ENCODE data around the gene LDLR. TPM values are rescaled to one million over a fixed set of nuclear protein-coding genes. Genes with fewer than 3 reads are reported as not detected.
A peak's percentile ranks its signal among the peaks of the same experiment; 100 is the strongest.
"Not testable (repeated sequence)": the region's sequence is repeated elsewhere in the genome, so short reads cannot be mapped to it uniquely, and the experiment has no call there.

Gene LDLR
- total RNA-seq, 2 experiments from 2014 or later, result 93.0 to 97.1 TPM

GRCh38 chr19:11059511-11060358 lies 29.5 kb upstream of the LDLR start:
- H3K4me3 Mint-ChIP-seq, result no peak overlapping the region
- POLR2A ChIA-PET, result no interaction called here
- DNase-seq, result no peak
- no peaks in the 10 kb centered on the region for H3K4me1 Mint-ChIP-seq
- no peaks in the 10 kb centered on the region for H3K9me3 Mint-ChIP-seq
- H3K36me3 Mint-ChIP-seq (ENCODE audit: low read depth), result peaks cover 6% of the 10 kb centered on the region
- H3K27ac Mint-ChIP-seq, result no peak overlapping the region
- CTCF ChIA-PET, result no interaction called here
- H3K27me3 Mint-ChIP-seq, result no peaks in the 10 kb centered on the region

GRCh38 chr19:11061952-11062351 lies 27.3 kb upstream of the LDLR start:
- Mint-ChIP-seq H3K27me3 (no peaks in the 10 kb centered on the region), H3K4me1 (no peaks in the 10 kb centered on the region), H3K27ac (peak overlapping the region; percentile 19), H3K4me3 (no peak overlapping the region), H3K9me3 (no peaks in the 10 kb centered on the region), H3K36me3 (ENCODE audit: low read depth) (peaks cover 17% of the 10 kb centered on the region)
- ChIA-PET CTCF (interaction anchor here (1.3 kb wide), 1 partner anchor 90 kb away, joined by 5 read pairs; no protein-coding TSS in a partner anchor), POLR2A (no interaction called here)
- no peak for DNase-seq

- DNase-seq, result no peak
- peaks cover 24% of the 10 kb centered on the region for H3K36me3 Mint-ChIP-seq (ENCODE audit: low read depth)
- POLR2A ChIA-PET, result interaction anchor here (0.6 kb wide), 1 partner anchor 105 kb away, joined by 4 read pairs; no protein-coding TSS in a partner anchor
Observed at GRCh38 chr19:11063434-11063833, 25.8 kb upstream of the LDLR start.

GRCh38 chr19:11064831-11065303 lies 24.4 kb upstream of the LDLR start:
- ChIA-PET POLR2A (no interaction called here), CTCF (interaction anchor here (0.8 to 1.1 kb wide), 2 partner anchors 15 to 142 kb away, joined by 3 read pairs; no protein-coding TSS in a partner anchor)
- no peak overlapping the region for H3K27ac Mint-ChIP-seq

More at GRCh38 chr19:11063434-11063833, 25.8 kb upstream of the LDLR start:
- Mint-ChIP-seq H3K4me3 (no peak overlapping the region), H3K27me3 (no peaks in the 10 kb centered on the region), H3K4me1 (no peaks in the 10 kb centered on the region), H3K27ac (no peak overlapping the region), H3K9me3 (no peaks in the 10 kb centered on the region)
- CTCF ChIA-PET, result interaction anchor here (1.1 to 1.3 kb wide), 3 partner anchors 16 to 184 kb away, joined by 3 to 5 read pairs (median 3); no protein-coding TSS in a partner anchor

GRCh38 chr19:11066326-11066725 lies 22.9 kb upstream of the LDLR start:
- ChIA-PET CTCF (interaction anchor here (0.5 to 1.3 kb wide), 3 partner anchors 31 to 1093 kb away, joined by 3 read pairs; no protein-coding TSS in a partner anchor), POLR2A (no interaction called here)
- Mint-ChIP-seq H3K27ac (no peak overlapping the region), H3K4me3 (no peak overlapping the region), H3K36me3 (ENCODE audit: low read depth) (peaks cover 22% of the 10 kb centered on the region), H3K4me1 (peaks cover 6% of the 10 kb centered on the region), H3K9me3 (no peaks in the 10 kb centered on the region), H3K27me3 (no peaks in the 10 kb centered on the region)
- no peak for DNase-seq

More at GRCh38 chr19:11064831-11065303, 24.4 kb upstream of the LDLR start:
- peaks cover 6% of the 10 kb centered on the region for H3K4me1 Mint-ChIP-seq
- peaks cover 24% of the 10 kb centered on the region for H3K36me3 Mint-ChIP-seq (ENCODE audit: low read depth)
- H3K4me3 Mint-ChIP-seq, result no peak overlapping the region
- no peak for DNase-seq
- H3K27me3 Mint-ChIP-seq, result no peaks in the 10 kb centered on the region
- H3K9me3 Mint-ChIP-seq, result no peaks in the 10 kb centered on the region

GRCh38 chr19:11067356-11068113 lies 21.7 kb upstream of the LDLR start:
- POLR2A ChIA-PET, result interaction anchor here (0.6 kb wide), 1 partner anchor 50 kb away, joined by 7 read pairs; no protein-coding TSS in a partner anchor
- Mint-ChIP-seq H3K27ac (no peak overlapping the region), H3K27me3 (no peaks in the 10 kb centered on the region), H3K4me1 (peaks cover 6% of the 10 kb centered on the region), H3K9me3 (no peaks in the 10 kb centered on the region), H3K36me3 (ENCODE audit: low read depth) (peaks cover 20% of the 10 kb centered on the region), H3K4me3 (no peak overlapping the region)
- CTCF ChIA-PET, result interaction anchor here (1.1 to 1.3 kb wide), 3 partner anchors 32 to 56 kb away, joined by 3 read pairs; no protein-coding TSS in a partner anchor
- no peak for DNase-seq

- no peaks in the 10 kb centered on the region for H3K9me3 Mint-ChIP-seq
- no peak for DNase-seq
- peaks cover 20% of the 10 kb centered on the region for H3K36me3 Mint-ChIP-seq (ENCODE audit: low read depth)
- H3K4me3 Mint-ChIP-seq, result no peak overlapping the region
- no peaks in the 10 kb centered on the region for H3K27me3 Mint-ChIP-seq
- ChIA-PET CTCF (no interaction called here), POLR2A (no interaction called here)
- peaks cover 12% of the 10 kb centered on the region for H3K4me1 Mint-ChIP-seq
- H3K27ac Mint-ChIP-seq, result no peak overlapping the region
Observed at GRCh38 chr19:11069561-11069960, 19.7 kb upstream of the LDLR start.

- peaks cover 15% of the 10 kb centered on the region for H3K4me1 Mint-ChIP-seq
- no peak for DNase-seq
- POLR2A ChIA-PET, result no interaction called here
- H3K27me3 Mint-ChIP-seq, result no peaks in the 10 kb centered on the region
- no peak overlapping the region for H3K4me3 Mint-ChIP-seq
- peaks cover 16% of the 10 kb centered on the region for H3K36me3 Mint-ChIP-seq (ENCODE audit: low read depth)
- H3K9me3 Mint-ChIP-seq, result no peaks in the 10 kb centered on the region
- CTCF ChIA-PET, result interaction anchor here (0.6 to 0.7 kb wide), 3 partner anchors 18 to 119 kb away, joined by 3 to 4 read pairs (median 4); no protein-coding TSS in a partner anchor
- no peak overlapping the region for H3K27ac Mint-ChIP-seq
Observed at GRCh38 chr19:11070123-11070522, 19.1 kb upstream of the LDLR start.

GRCh38 chr19:11073568-11073967 lies 15.7 kb upstream of the LDLR start:
- POLR2A ChIA-PET, result no interaction called here
- Mint-ChIP-seq H3K9me3 (no peaks in the 10 kb centered on the region), H3K36me3 (ENCODE audit: low read depth) (peaks cover 2% of the 10 kb centered on the region), H3K4me1 (peaks cover 15% of the 10 kb centered on the region), H3K27ac (no peak overlapping the region), H3K27me3 (no peaks in the 10 kb centered on the region), H3K4me3 (no peak overlapping the region)
- CTCF ChIA-PET, result no interaction called here
- no peak for DNase-seq

- H3K4me3 Mint-ChIP-seq; H3K9me3 Mint-ChIP-seq; DNase-seq; H3K36me3 Mint-ChIP-seq (ENCODE audit: low read depth); CTCF ChIA-PET; H3K27ac Mint-ChIP-seq; H3K27me3 Mint-ChIP-seq; POLR2A ChIA-PET; H3K4me1 Mint-ChIP-seq: not testable (repeated sequence)
Observed at GRCh38 chr19:11076792-11077191, 12.5 kb upstream of the LDLR start.

GRCh38 chr19:11078893-11079292 lies 10.4 kb upstream of the LDLR start:
- H3K27me3 Mint-ChIP-seq, result no peaks in the 10 kb centered on the region
- H3K4me3 Mint-ChIP-seq, result no peak overlapping the region
- no peak overlapping the region for H3K27ac Mint-ChIP-seq
- no peaks in the 10 kb centered on the region for H3K9me3 Mint-ChIP-seq
- DNase-seq, result no peak
- POLR2A ChIA-PET, result no interaction called here
- peaks cover 12% of the 10 kb centered on the region for H3K4me1 Mint-ChIP-seq
- H3K36me3 Mint-ChIP-seq (ENCODE audit: low read depth), result no peaks in the 10 kb centered on the region
- CTCF ChIA-PET, result no interaction called here

GRCh38 chr19:11079999-11080398 lies 9.3 kb upstream of the LDLR start:
- no peak overlapping the region for H3K27ac Mint-ChIP-seq
- H3K27me3 Mint-ChIP-seq, result no peaks in the 10 kb centered on the region
- ChIA-PET CTCF (interaction anchor here (1.2 kb wide), 1 partner anchor 143 kb away, joined by 5 read pairs; no protein-coding TSS in a partner anchor), POLR2A (no interaction called here)
- no peaks in the 10 kb centered on the region for H3K36me3 Mint-ChIP-seq (ENCODE audit: low read depth)
- DNase-seq, result no peak
- H3K9me3 Mint-ChIP-seq, result no peaks in the 10 kb centered on the region
- peaks cover 11% of the 10 kb centered on the region for H3K4me1 Mint-ChIP-seq
- no peak overlapping the region for H3K4me3 Mint-ChIP-seq
